SK-N-SH (cell line): ENCODE results near the gene RBM17. TPM values are rescaled to one million over a fixed set of nuclear protein-coding genes. Genes with fewer than 3 reads are reported as not detected.

Experiments used
- CTCF ChIA-PET: fragments of 300-600, 350-600 bp; formaldehyde crosslinking; extraction: SDS; loops from one replicate; lab custom pipeline; 2021; lab: Yijun Ruan, JAX
- POLR2A ChIA-PET: fragments of 350-600 bp; sonication (Branson Sonifier 250); formaldehyde crosslinking; extraction: SDS; loops from one replicate; lab custom pipeline; 2020; ENCODE audit warnings: antibody characterized with exemption, inconsistent platforms; lab: Yijun Ruan, JAX
- DNase-seq: peaks from one replicate; pipeline ENCODE4 v3.0.0; 2012
- H2AFZ ChIP-seq: fragments of 200-600 bp; sonication (generic); 2 replicates; pipeline ENCODE4 v1.8.1; 2016; ENCODE audit warnings: antibody characterized with exemption, mild to moderate bottlenecking, low read depth
- H3F3A ChIP-seq: fragments of 200-600 bp; sonication (generic); replicated peaks from 2 replicates; pipeline ENCODE3; 2016; ENCODE audit warnings: antibody characterized with exemption, mild to moderate bottlenecking; ENCODE audit not compliant: insufficient read depth
- H3K27ac ChIP-seq, 2 experiments: fragments of 200-500 bp in 1 of 2; fragments of 200-600 bp in 1 of 2; sonication (Bioruptor generic) in 1 of 2; sonication (generic), shearing (Covaris generic) in 1 of 2; 2 replicates each; pipeline versions ENCODE4 v1.5.1 to v1.6.1; 2014 to 2016; ENCODE audit warnings: low read depth in 2 of 2, inconsistent platforms in 1 of 2, low read length in 1 of 2, mild to moderate bottlenecking in 1 of 2, mixed read lengths in 1 of 2
- H3K27me3 ChIP-seq: fragments of 200-600 bp; sonication (generic), shearing (Covaris generic); 2 replicates; pipeline ENCODE4 v1.6.1; 2016; ENCODE audit warnings: mixed run types; ENCODE audit not compliant: insufficient read depth
- H3K36me3 ChIP-seq, 2 experiments: fragments of 200-500 bp in 1 of 2; fragments of 200-600 bp in 1 of 2; sonication (Bioruptor generic) in 1 of 2; sonication (generic) in 1 of 2; replicated peaks in 1 of 2; 2 replicates each; pipeline versions ENCODE3 to v1.5.1; 2014 to 2016; ENCODE audit warnings: low read length in 1 of 2, mild to moderate bottlenecking in 1 of 2; ENCODE audit not compliant: insufficient read depth in 2 of 2, control insufficient read depth in 1 of 2
- H3K4me1 ChIP-seq, 2 experiments: fragments of 200-500 bp in 1 of 2; fragments of 200-600 bp in 1 of 2; sonication (Bioruptor generic) in 1 of 2; sonication (generic), shearing (Covaris generic) in 1 of 2; 2 replicates each; pipeline versions ENCODE4 v1.5.1 to v1.6.1; 2014 to 2016; ENCODE audit warnings: low read depth in 1 of 2, low read length in 1 of 2, mixed run types in 1 of 2; ENCODE audit not compliant: insufficient read depth in 2 of 2, control insufficient read depth in 1 of 2
- H3K4me2 ChIP-seq: fragments of 200-600 bp; sonication (generic), shearing (Covaris generic); 2 replicates; pipeline ENCODE4 v1.6.1; 2017; ENCODE audit warnings: mixed run types
- H3K4me3 ChIP-seq, 2 experiments: fragments of 200-500 bp in 1 of 2; fragments of 200-600 bp in 1 of 2; sonication (Bioruptor generic) in 1 of 2; sonication (generic), shearing (Covaris generic) in 1 of 2; 2 replicates each; pipeline versions ENCODE4 v1.5.1 to v1.8.1; 2014 to 2016; ENCODE audit warnings: low read depth in 2 of 2, inconsistent platforms in 1 of 2, low read length in 1 of 2, mild to moderate bottlenecking in 1 of 2, mixed read lengths in 1 of 2, moderate library complexity in 1 of 2
- H3K79me2 ChIP-seq: fragments of 200-600 bp; sonication (generic); 2 replicates; pipeline ENCODE4 v1.8.1; 2017; ENCODE audit warnings: mild to moderate bottlenecking; ENCODE audit not compliant: insufficient read depth
- H3K9ac ChIP-seq: fragments of 200-600 bp; sonication (generic); 2 replicates; pipeline ENCODE4 v1.6.1; 2017; ENCODE audit warnings: mixed run types
- H3K9me2 ChIP-seq: fragments of 200-600 bp; sonication (generic); 2 replicates; pipeline ENCODE4 v1.6.1; 2017; ENCODE audit warnings: mixed run types
- H3K9me3 ChIP-seq: fragments of 200-600 bp; sonication (generic); 2 replicates; pipeline ENCODE4 v1.6.1; 2017; ENCODE audit warnings: mixed run types, mild to moderate bottlenecking, moderate library complexity
- H4K20me1 ChIP-seq: fragments of 200-600 bp; sonication (generic); 2 replicates; pipeline ENCODE4 v1.6.1; 2017; ENCODE audit warnings: mild to moderate bottlenecking, mixed run types; ENCODE audit not compliant: insufficient read depth
- CHD2 ChIP-seq: fragments of 150-350 bp; IDR thresholded peaks from 2 replicates; pipeline ENCODE4 v1.6.1; 2018; ENCODE audit warnings: low read length; ENCODE audit not compliant: partially characterized antibody
- EZH2phosphoT487 ChIP-seq: fragments of 200-600 bp; sonication (generic); IDR thresholded peaks from 2 replicates; pipeline ENCODE4 v1.6.1; 2017; ENCODE audit warnings: low read depth, mixed run types, mild to moderate bottlenecking, antibody characterized with exemption, moderate library complexity, borderline replicate concordance
- FOSL2 ChIP-seq: IDR thresholded peaks from 2 replicates; pipeline ENCODE4 v1.4.0; 2012; ENCODE audit warnings: low read depth, mild to moderate bottlenecking, moderate library complexity, borderline replicate concordance
- FOXJ3 ChIP-seq: sonication (generic); formaldehyde crosslinking; IDR thresholded peaks from 2 replicates; pipeline ENCODE4 v1.5.1; 2020; ENCODE audit warnings: mild to moderate bottlenecking, missing genetic modification reagents
- FOXM1 ChIP-seq: IDR thresholded peaks from 2 replicates; pipeline ENCODE4 v1.4.0; 2012; ENCODE audit warnings: low read depth, mild to moderate bottlenecking
- GABPA ChIP-seq: IDR thresholded peaks from 2 replicates; pipeline ENCODE4 v1.4.0; 2012; ENCODE audit warnings: low read depth, mild to moderate bottlenecking
- JUND ChIP-seq: IDR thresholded peaks from 2 replicates; pipeline ENCODE4 v1.4.0; 2012
- MEF2A ChIP-seq: IDR thresholded peaks from 2 replicates; pipeline ENCODE4 v1.4.0; 2012; ENCODE audit warnings: low read depth, borderline replicate concordance
- NFIC ChIP-seq: IDR thresholded peaks from 2 replicates; pipeline ENCODE4 v1.4.0; 2012; ENCODE audit warnings: borderline replicate concordance
- POLR2AphosphoS5 ChIP-seq: IDR thresholded peaks from 2 replicates; pipeline ENCODE4 v1.6.1; 2012; ENCODE audit warnings: low read depth, low read length
- RAD21 ChIP-seq: IDR thresholded peaks from 2 replicates; pipeline ENCODE4 v1.6.1; 2012; ENCODE audit warnings: mild to moderate bottlenecking, low read length
- SIN3A ChIP-seq: IDR thresholded peaks from 2 replicates; pipeline ENCODE4 v1.6.1; 2012; ENCODE audit warnings: low read depth, mild to moderate bottlenecking, low read length, moderate library complexity, borderline replicate concordance
- TAF1 ChIP-seq: IDR thresholded peaks from 2 replicates; pipeline ENCODE4 v1.6.1; 2012; ENCODE audit warnings: low read depth, mild to moderate bottlenecking, low read length, moderate library complexity, borderline replicate concordance
- TCF12 ChIP-seq: IDR thresholded peaks from 2 replicates; pipeline ENCODE4 v1.4.0; 2012
- TEAD4 ChIP-seq: IDR thresholded peaks from 2 replicates; pipeline ENCODE4 v1.4.0; 2012; ENCODE audit warnings: mild to moderate bottlenecking, borderline replicate concordance; ENCODE audit not compliant: insufficient read depth
- YY1 ChIP-seq: IDR thresholded peaks from 2 replicates; pipeline ENCODE4 v1.4.0; 2012; ENCODE audit warnings: low read depth, mild to moderate bottlenecking
- whole genome bisulfite sequencing: methylation state at CpG from one replicate; pipeline ENCODE4 v1.1.6; 2017; ENCODE audit warnings: low lambda C conversion rate; 5-methylcytosine and 5-hydroxymethylcytosine counted together
- polyA plus RNA-seq, 3 experiments: library from polyadenylated mRNA; depleted of rRNA; stranded (reverse); fragments of >200 nt; gene quantifications; 2 replicates each; pipeline ENCODE4 v1.2.3, GENCODE V29; 2012
- TF ChIP-seq, protein P1 (sequence below): IDR thresholded peaks from 2 replicates; pipeline ENCODE4 v1.4.0; 2012; ENCODE audit warnings: low read depth, borderline replicate concordance
- TF ChIP-seq, protein P2 (sequence below): IDR thresholded peaks from 2 replicates; pipeline ENCODE4; 2012
- TF ChIP-seq, protein P3 (sequence below): IDR thresholded peaks from 2 replicates; pipeline ENCODE4 v1.6.1; 2012; ENCODE audit warnings: mild to moderate bottlenecking, low read depth, low read length, moderate library complexity

The RBM17 gene
- polyA plus RNA-seq, 1 of the 3 experiments (the other 2 are of a cell fraction), result 32.6 TPM

GRCh38 chr10:6089334-6090219, 743 bp downstream of the RBM17 start:
- DNase-seq, result peak; percentile 59
- peaks cover 10% of the 10 kb centered on the region for H3F3A ChIP-seq
- H3K36me3 ChIP-seq, result peaks cover 0 to 3% of the 10 kb centered on the region in 2 experiments
- WGBS, result 4% methylated on average over 35 of the region's 53 CpGs
- CTCF ChIA-PET, result interaction anchor here (0.6 to 6.0 kb wide), 10 partner anchors 11 to 316 kb away, joined by 3 to 57 read pairs (median 6); partner anchors contain the start of gene PFKFB3
- peak overlapping the region; percentile 89 to 90 for H3K4me3 ChIP-seq
- TF ChIP-seq GABPA (no peak), POLR2AphosphoS5 (no peak), TAF1 (no peak), YY1 (no peak), FOXJ3 (CRISPR knock-in tag) (no peak), EZH2phosphoT487 (no peak), NFIC (no peak)
- TF ChIP-seq, protein P1, sequence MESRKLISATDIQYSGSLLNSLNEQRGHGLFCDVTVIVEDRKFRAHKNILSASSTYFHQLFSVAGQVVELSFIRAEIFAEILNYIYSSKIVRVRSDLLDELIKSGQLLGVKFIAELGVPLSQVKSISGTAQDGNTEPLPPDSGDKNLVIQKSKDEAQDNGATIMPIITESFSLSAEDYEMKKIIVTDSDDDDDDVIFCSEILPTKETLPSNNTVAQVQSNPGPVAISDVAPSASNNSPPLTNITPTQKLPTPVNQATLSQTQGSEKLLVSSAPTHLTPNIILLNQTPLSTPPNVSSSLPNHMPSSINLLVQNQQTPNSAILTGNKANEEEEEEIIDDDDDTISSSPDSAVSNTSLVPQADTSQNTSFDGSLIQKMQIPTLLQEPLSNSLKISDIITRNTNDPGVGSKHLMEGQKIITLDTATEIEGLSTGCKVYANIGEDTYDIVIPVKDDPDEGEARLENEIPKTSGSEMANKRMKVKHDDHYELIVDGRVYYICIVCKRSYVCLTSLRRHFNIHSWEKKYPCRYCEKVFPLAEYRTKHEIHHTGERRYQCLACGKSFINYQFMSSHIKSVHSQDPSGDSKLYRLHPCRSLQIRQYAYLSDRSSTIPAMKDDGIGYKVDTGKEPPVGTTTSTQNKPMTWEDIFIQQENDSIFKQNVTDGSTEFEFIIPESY, result no peak
- 0 out of 2 replicates have a peak overlapping the region, but pooled peaks have one; percentile 15 for H2AFZ ChIP-seq
- H3K4me2 ChIP-seq, result peak overlapping the region; percentile 97
- H3K9me3 ChIP-seq, result no peaks in the 10 kb centered on the region
- H3K79me2 ChIP-seq, result peaks cover 57% of the 10 kb centered on the region
- H3K27ac ChIP-seq, result peak overlapping the region; percentile 36 to 63; a peak in 3 of 4 replicates
- H4K20me1 ChIP-seq, result peaks cover 51% of the 10 kb centered on the region
- POLR2A ChIA-PET, result no interaction called here
- no peaks in the 10 kb centered on the region for H3K27me3 ChIP-seq
- no peaks in the 10 kb centered on the region for H3K9me2 ChIP-seq
- peaks cover 13% of the 10 kb centered on the region in 2 experiments; a peak in 3 of 4 replicates for H3K4me1 ChIP-seq
- H3K9ac ChIP-seq, result peak overlapping the region; percentile 86

- no peak for DNase-seq
- no peaks in the 10 kb centered on the region for H3K27me3 ChIP-seq
- 100% methylated on average over 1 of the region's 1 CpG for WGBS
- peaks cover 10% of the 10 kb centered on the region for H3F3A ChIP-seq
- ChIA-PET POLR2A (no interaction called here), CTCF (interaction anchor here (6.0 kb wide), 1 partner anchor 311 kb away, joined by 57 read pairs; no protein-coding TSS in a partner anchor)
- no peaks in the 10 kb centered on the region for H3K9me2 ChIP-seq
- no peaks in the 10 kb centered on the region for H3K9me3 ChIP-seq
- no peak overlapping the region for H2AFZ ChIP-seq
- H4K20me1 ChIP-seq, result peaks cover 71% of the 10 kb centered on the region
- no peak overlapping the region for H3K27ac ChIP-seq
- H3K4me2 ChIP-seq, result no peak overlapping the region; the same call in 1 of the 2 replicates
- H3K4me3 ChIP-seq, result no peak overlapping the region
- H3K79me2 ChIP-seq, result peaks cover 78% of the 10 kb centered on the region
- peaks cover 0 to 10% of the 10 kb centered on the region in 2 experiments for H3K36me3 ChIP-seq
- H3K9ac ChIP-seq, result no peak overlapping the region
- H3K4me1 ChIP-seq, result peaks cover 10 to 13% of the 10 kb centered on the region in 2 experiments; a peak in 3 of 4 replicates
- TF ChIP-seq, protein P2, sequence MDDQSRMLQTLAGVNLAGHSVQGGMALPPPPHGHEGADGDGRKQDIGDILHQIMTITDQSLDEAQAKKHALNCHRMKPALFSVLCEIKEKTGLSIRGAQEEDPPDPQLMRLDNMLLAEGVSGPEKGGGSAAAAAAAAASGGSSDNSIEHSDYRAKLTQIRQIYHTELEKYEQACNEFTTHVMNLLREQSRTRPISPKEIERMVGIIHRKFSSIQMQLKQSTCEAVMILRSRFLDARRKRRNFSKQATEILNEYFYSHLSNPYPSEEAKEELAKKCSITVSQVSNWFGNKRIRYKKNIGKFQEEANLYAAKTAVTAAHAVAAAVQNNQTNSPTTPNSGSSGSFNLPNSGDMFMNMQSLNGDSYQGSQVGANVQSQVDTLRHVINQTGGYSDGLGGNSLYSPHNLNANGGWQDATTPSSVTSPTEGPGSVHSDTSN, result no peak
- TF ChIP-seq, protein P3, sequence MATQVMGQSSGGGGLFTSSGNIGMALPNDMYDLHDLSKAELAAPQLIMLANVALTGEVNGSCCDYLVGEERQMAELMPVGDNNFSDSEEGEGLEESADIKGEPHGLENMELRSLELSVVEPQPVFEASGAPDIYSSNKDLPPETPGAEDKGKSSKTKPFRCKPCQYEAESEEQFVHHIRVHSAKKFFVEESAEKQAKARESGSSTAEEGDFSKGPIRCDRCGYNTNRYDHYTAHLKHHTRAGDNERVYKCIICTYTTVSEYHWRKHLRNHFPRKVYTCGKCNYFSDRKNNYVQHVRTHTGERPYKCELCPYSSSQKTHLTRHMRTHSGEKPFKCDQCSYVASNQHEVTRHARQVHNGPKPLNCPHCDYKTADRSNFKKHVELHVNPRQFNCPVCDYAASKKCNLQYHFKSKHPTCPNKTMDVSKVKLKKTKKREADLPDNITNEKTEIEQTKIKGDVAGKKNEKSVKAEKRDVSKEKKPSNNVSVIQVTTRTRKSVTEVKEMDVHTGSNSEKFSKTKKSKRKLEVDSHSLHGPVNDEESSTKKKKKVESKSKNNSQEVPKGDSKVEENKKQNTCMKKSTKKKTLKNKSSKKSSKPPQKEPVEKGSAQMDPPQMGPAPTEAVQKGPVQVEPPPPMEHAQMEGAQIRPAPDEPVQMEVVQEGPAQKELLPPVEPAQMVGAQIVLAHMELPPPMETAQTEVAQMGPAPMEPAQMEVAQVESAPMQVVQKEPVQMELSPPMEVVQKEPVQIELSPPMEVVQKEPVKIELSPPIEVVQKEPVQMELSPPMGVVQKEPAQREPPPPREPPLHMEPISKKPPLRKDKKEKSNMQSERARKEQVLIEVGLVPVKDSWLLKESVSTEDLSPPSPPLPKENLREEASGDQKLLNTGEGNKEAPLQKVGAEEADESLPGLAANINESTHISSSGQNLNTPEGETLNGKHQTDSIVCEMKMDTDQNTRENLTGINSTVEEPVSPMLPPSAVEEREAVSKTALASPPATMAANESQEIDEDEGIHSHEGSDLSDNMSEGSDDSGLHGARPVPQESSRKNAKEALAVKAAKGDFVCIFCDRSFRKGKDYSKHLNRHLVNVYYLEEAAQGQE, result no peak
- TF ChIP-seq CHD2, result no peak
- TF ChIP-seq TEAD4, result no peak
- TF ChIP-seq RAD21, result no peak
- no peak for TF ChIP-seq JUND
- no peak for TF ChIP-seq GABPA
- TF ChIP-seq FOXM1, result no peak
- TF ChIP-seq FOXJ3 (CRISPR knock-in tag), result no peak
- no peak for TF ChIP-seq YY1
- no peak for TF ChIP-seq FOSL2
- TF ChIP-seq SIN3A, result no peak
- no peak for TF ChIP-seq MEF2A
- no peak for TF ChIP-seq TCF12
Observed at GRCh38 chr10:6091630-6092029, 2.8 kb downstream of the RBM17 start.
